GM12875 (cell line): ENCODE results near the gene RER1.

Experiments used
- H3K4me3 ChIP-seq: one replicate; pipeline ENCODE4 v1.5.1; 2011; ENCODE audit warnings: low read depth, low read length, control low read depth
- TF ChIP-seq, protein P1 (sequence below): IDR thresholded peaks from 2 replicates; pipeline ENCODE4 v1.5.1; 2011; ENCODE audit warnings: low read depth, mild to moderate bottlenecking, control low read depth, inconsistent platforms, low read length, moderate library complexity, borderline replicate concordance; ENCODE audit not compliant: insufficient read depth

RER1 gene

DNA sequence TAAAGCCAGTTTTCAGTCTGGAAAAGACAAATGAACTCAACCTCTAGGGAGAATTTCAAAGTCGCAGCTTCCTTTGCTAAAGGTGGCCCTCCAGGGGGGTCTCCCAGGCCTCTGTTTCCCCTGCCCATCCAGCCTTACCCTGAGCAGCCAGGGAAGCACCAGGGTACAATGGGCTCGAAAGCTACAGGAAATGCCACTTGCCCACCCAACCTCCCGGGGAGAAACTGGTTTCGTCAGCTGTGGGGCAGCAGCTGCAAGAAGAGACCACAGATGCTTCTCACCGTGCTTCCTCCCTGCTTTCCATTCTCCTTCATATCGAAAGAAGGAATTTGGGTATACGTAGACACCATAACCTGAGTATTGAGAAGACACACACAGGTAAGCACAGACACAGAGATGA lies 2.0 kb upstream of the RER1 start:
- TF ChIP-seq, protein P1, sequence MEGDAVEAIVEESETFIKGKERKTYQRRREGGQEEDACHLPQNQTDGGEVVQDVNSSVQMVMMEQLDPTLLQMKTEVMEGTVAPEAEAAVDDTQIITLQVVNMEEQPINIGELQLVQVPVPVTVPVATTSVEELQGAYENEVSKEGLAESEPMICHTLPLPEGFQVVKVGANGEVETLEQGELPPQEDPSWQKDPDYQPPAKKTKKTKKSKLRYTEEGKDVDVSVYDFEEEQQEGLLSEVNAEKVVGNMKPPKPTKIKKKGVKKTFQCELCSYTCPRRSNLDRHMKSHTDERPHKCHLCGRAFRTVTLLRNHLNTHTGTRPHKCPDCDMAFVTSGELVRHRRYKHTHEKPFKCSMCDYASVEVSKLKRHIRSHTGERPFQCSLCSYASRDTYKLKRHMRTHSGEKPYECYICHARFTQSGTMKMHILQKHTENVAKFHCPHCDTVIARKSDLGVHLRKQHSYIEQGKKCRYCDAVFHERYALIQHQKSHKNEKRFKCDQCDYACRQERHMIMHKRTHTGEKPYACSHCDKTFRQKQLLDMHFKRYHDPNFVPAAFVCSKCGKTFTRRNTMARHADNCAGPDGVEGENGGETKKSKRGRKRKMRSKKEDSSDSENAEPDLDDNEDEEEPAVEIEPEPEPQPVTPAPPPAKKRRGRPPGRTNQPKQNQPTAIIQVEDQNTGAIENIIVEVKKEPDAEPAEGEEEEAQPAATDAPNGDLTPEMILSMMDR, result no peak
- H3K4me3 ChIP-seq, result no peak overlapping the region

DNA sequence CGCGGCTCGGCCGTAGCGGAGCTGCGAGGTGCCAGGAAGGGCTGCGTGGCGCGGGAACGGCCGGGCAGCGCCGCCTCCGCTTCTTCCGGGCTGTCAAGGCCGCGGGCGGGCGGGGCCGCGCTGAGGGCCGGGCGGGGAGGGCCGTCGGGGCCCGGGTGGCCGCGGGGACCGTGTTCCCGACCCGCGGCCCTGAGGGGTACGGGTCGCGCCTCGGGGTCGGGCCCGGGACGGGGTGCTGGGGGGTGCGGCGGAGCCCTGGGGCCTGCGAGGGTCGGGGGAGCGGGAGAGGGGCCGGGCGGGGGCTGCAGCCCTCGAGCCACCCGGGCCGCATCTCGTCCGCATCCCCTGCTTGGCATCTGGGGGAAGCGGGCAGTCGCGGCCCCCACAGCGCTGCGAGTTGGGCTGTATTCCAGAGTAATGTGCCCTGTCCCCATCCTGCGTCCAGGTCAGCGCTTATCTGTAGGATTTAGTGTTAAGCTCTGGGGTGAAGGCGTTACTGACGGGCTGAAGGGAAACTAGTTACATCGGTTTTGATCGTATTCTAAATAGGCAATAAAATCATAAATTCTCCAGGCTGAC lies 379 bp downstream of the RER1 start:
- TF ChIP-seq, protein P1, result no peak
- H3K4me3 ChIP-seq, result peak overlapping the region; percentile 80

DNA sequence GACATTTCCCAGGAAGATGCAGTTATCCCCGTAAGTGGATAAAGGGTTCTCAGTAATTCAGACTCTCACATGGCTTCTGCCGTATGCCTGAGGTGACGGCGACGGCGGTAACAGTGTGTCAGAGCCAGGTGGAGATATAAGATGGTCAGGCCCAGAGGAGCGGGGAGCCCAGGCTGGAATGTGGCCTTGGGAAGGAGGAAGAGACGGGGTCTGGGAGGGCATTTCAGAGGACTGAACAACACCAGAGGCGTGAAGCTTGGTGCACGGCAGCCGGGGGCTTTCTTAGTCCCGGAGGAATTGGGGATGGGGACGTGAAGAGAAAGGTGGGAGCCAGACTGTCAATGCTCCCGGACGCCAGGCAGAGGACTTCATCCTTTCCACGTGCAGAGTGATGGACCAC lies 1.0 kb downstream of the RER1 start:
- TF ChIP-seq, protein P1, result no peak
- peak overlapping the region; percentile 80 for H3K4me3 ChIP-seq

DNA sequence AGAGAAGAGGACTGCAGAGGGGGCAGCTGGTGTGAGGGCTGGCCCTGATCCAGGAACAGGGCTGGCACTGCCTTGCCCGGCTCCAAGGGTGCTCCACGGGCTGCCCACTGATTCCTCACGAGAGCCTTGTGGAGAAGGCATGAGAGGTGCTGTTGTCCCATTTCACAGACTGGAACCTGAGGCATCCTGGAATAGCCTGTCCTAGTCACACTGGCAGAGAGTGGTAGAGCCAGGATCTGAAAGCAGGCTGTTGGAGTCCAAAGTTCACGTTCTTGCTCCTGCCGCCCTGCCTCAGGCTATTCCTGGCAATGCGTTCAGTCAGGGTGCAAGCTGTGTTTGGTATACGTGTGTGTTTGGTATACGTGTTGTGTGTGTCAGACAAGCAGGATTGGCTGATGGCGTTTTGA lies 1.8 kb downstream of the RER1 start:
- H3K4me3 ChIP-seq, result no peak overlapping the region
- TF ChIP-seq, protein P1, result no peak

DNA sequence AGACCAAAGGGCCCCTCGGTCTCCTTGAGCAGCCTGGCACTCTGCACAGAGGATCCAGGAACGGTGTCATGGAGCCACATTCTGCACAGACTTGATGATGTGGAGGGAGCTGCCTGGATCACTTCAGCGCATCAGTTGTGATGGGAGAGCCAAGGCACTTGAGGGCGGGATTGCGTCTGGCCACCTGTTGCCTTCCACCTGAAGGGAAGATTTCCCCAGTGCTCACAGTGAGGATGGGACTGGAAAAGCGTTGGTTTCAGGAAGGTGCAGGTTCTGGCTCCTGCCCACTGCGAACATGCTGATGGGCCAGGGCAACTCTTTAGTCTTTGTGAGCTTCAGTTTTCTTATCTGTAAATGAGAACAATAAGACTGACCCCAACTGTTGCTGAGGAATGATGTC lies 2.6 kb downstream of the RER1 start:
- no peak overlapping the region for H3K4me3 ChIP-seq
- TF ChIP-seq, protein P1, result no peak

DNA sequence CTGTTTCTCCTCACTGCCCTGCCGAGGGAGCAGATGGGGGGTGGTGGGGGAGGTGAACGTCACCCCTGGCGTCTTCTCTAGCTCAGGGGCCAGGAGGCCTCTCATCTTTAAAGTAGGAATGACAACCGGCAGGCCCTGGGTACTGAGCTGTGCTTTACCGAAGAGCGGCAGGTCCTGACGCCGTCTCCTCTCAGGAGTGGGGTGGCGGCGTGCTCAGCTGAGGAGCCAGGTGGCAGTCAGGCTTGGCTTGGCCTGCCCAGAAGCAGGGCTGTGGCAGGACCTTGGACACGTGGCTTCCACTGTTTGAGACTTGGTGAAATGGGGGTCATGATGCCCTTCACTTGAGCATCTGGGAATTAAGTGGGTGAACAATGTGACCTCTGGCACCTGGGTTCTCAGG lies 3.1 kb downstream of the RER1 start:
- TF ChIP-seq, protein P1, result no peak

DNA sequence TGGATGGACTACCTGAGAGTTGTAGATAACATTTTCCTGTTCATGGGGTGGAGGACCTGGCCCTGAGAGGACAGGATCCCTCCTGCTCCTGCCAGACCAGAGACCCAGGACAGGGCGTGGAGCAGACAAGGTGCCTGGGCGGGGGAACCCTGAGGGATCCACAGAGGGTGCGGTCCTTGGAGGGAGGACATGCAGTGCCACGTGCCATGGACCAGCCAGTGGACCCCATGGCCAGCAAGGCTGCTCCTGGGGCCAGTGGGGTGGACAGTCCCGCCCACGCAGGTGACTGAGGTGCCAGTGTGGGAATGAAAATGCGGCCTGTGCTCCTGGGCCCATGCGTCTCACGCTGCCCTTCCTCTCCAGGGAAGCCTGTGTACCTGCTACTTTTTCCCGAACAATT lies 3.6 kb downstream of the RER1 start:
- TF ChIP-seq, protein P1, result no peak
- no peak overlapping the region for H3K4me3 ChIP-seq

More for the DNA sequence above, 3.1 kb downstream of the RER1 start:
- no peak overlapping the region for H3K4me3 ChIP-seq
